ENCODE data around the gene RAD51B.

Gene RAD51B

DNA sequence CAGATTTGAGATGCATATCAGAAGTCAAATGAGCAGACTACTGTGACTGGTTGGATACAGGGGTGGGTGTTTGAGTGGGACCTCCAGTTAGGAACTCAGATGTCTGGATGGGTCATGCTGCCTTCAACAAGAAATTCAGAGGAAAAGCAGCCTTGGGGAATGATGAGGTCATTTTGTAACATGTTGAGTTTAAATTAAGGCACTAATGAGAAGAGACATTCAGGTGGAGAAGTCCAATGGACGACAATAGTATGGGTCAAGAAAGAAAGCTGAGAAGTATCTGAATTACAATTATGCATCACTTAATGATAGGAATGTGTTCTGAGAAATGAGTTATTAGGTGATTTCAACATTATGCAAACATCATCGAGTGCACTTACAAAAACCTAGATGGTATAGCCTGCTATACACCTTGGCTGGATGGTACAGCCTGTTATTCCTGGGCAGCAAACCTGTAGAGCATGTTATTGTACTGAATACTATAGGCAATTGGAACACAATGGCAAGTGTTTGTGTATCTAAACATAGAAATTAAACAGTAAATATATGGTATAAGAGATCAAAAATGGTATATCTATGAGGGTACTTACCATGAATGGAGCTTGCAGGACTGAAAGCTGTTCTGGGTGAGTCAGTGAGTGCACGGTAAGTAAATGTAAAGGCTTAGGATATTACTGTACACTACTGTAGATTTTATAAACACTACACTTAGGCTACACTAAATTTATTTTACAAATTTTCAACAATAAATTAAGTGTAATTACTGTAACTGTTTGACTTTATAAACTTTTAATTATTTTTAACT lies 414.7 kb downstream of the RAD51B start:
- no peak for DNase-seq (ENCODE audit: low read depth)

DNA sequence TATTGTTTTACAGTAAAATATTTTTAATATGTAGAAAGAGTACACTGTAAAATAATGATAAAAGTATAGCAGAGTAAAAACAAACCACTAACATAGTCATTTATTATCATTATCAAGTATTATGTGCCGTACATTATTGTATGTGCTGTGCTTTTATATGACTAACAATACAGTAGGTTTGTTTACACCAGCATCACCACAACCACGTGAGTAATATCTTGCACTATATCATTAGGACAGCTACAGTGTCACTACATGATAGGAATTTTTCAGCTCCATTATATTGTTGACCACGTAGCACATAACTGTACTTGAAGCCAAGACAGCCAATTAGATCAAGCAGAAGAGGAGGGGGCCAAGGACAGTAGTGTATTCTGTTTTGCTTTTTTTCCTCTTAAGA lies 415.4 kb downstream of the RAD51B start:
- DNase-seq (ENCODE audit: low read depth) = no peak

GRCh38 chr14:68236582-68237458 lies 417.2 kb downstream of the RAD51B start:
- no peak for DNase-seq (ENCODE audit: low read depth)

DNA sequence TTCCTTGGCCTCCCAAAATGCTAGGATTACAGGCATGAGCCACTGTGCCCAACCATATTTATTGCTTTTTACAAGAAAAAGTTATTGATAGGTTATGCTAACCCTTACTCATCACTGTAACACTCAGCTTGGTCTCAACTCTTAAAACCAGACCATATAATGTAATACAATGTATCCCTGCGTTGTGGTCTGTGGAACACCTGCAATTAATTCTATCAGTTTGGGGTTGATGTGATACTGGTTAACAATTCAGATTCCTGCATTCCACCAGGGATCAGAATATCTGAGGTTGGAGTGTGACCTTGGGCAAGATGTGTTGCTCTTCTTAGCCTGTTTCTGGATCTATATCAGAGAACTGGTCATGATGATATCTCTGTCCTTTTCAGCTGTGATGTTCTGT lies 419.0 kb downstream of the RAD51B start:
- DNase-seq (ENCODE audit: low read depth) = no peak

GRCh38 chr14:68238976-68239375 lies 419.4 kb downstream of the RAD51B start:
- no peak for DNase-seq (ENCODE audit: low read depth)

DNA sequence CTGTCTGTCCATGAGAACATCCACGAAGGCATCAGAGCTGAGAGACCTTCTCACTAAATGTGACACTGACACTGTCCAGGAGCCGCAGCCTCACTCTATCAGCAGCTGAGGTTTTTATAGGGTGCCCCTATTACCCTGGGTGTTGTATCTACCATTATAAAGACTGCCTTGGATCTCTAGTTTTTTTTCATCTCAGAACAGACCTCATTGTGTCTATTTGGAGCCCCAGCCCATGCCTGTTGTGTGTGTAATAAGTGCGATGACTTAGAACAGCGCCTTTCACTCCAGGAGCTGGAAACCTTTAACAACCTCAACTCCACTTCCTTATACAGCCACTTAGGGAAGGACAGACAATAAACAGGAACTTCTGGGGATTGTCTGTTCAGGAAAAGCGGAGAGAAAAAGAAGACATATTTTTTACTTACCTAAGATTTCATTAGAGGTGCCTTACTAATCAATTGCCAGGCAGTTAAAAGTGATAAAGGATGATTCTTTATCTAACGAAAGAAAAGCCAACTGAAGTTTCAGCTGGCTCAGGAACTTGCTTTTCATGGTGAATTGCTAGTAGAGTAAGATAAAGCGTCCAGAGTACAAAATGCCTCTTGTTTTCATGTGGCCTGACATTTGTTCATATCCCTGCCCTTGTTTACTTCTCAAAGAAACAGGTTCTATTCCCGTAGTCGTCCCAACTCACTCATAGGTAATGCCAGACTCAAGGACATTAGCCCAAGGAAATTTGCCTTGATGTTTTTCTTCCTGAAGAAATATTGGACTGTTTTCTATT lies 420.6 kb downstream of the RAD51B start:
- DNase-seq (ENCODE audit: low read depth) = no peak

DNA sequence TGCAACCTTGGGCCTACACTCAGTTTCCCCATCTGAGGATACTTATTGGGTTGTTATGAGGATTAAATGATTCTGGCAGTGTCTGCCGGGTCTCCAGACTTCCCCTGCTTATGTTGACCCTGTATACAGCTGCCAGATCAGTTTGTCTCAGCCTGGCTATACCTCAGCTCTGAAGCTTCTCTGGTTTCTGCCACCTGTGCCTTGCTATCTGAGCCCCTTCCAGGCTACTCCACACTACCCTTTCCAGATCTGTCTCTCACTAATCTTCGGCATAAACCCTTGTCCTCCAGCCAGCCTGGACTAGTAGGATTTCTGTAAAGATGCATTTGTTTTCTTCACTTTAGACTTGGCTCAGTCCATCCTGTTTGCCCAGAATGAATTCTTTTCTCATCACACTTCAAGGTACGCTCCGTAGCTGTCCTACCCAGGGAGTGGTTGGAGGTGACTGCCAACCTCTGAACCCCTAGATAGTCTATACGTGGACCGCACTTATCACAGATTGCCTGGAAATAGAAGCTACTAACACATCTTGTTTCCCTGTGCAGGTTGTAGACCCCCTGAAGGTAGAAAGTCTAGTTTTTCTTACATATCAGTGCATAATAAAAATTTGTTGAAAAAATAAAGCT lies 422.4 kb downstream of the RAD51B start:
- no peak for DNase-seq (ENCODE audit: low read depth)

DNA sequence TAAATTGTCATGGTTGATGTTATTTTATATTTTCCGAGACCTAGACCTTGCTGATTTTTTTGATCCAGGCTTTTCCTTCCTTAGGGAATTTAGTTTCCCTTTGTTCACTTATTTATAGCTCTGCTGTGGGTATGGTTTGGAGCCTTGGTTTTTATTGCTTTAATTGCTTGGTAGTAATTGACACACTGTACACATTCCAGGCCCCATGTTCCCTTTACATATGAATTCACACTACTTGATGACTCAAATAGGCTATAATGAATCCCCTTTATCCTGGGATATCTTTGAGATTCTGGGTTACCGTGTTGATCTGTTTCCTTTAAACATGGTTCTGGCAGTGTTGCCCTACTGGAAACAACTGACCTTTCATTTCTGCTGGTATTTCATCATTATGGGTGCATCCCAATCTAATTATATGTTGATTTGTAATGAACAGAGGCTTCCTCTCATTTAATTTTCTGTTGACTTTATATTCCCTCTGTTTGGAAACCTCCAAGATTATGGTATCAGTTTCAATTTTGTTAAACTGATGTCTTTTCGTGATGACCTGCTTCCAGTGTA lies 424.0 kb downstream of the RAD51B start:
- no peak for DNase-seq (ENCODE audit: low read depth)

GRCh38 chr14:68244262-68244980 lies 424.8 kb downstream of the RAD51B start:
- no peak for DNase-seq (ENCODE audit: low read depth)

DNA sequence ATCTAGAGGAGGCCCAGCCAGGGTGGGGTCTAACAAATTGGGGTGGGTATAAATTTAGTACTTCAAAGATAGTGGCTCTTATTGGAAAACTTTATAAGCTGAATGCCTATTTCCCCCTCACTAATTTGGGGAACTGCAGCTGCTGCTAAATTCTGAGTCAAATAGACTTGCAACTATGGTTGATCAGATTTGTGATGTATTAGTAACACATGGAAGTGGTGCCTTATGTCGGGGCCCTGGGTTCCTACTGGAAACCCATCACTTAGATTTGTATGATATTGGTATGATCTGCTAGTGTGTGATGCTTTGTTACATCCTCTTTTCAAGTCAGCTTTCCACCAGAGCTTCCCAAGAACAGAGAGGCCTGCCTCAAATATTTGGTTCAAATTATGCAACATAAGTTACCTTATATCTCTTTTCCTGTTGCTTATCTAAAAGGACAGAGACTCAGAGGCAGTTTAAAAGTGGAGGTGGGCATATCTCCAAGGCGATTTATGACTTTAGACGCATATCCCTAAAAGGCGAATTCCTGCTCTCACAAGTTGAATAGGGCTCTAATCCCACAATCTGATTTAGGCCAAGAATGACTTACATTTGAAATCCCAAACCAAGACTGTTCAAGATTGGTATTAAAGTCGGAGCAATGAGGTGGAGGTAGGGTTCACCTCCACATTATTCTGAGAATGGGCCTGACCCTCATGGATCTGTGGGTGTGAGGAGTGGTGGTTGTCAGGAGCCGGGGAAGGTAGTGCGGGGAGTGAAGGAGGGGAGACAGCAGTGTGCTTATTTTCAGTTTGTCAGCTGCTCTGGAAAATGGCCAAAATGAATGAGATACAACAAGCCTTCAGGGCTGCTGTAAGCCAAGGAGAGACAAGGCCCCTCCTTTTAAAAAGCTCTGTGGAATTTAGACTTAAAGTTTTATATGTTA lies 425.8 kb downstream of the RAD51B start:
- DNase-seq (ENCODE audit: low read depth) = peak; percentile 67

- no peak for DNase-seq (ENCODE audit: low read depth)
Observed at GRCh38 chr14:68246074-68246785, 426.7 kb downstream of the RAD51B start.

GRCh38 chr14:68246786-68247105 lies 427.2 kb downstream of the RAD51B start:
- DNase-seq (ENCODE audit: low read depth) = no peak

DNA sequence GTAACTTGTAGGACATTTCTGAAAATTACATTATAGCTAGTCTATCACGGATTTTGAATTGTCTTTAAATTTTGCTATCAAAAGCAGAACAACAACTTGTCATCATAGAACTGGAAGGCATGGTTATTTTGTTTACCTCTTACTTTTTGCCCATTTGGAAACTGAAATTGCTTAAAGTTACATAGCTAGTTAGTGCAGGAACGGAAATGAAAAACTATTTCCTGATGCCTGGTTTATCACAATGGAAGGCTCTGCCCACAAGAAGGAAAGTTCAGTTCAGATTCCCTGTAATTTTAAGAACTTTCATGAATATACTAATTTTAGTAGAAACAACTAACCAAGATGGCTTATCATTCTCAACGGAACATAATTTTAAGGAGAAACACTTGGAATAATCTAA lies 427.7 kb downstream of the RAD51B start:
- DNase-seq (ENCODE audit: low read depth) = no peak

GRCh38 chr14:68247676-68248268 lies 428.2 kb downstream of the RAD51B start:
- DNase-seq (ENCODE audit: low read depth) = no peak

DNA sequence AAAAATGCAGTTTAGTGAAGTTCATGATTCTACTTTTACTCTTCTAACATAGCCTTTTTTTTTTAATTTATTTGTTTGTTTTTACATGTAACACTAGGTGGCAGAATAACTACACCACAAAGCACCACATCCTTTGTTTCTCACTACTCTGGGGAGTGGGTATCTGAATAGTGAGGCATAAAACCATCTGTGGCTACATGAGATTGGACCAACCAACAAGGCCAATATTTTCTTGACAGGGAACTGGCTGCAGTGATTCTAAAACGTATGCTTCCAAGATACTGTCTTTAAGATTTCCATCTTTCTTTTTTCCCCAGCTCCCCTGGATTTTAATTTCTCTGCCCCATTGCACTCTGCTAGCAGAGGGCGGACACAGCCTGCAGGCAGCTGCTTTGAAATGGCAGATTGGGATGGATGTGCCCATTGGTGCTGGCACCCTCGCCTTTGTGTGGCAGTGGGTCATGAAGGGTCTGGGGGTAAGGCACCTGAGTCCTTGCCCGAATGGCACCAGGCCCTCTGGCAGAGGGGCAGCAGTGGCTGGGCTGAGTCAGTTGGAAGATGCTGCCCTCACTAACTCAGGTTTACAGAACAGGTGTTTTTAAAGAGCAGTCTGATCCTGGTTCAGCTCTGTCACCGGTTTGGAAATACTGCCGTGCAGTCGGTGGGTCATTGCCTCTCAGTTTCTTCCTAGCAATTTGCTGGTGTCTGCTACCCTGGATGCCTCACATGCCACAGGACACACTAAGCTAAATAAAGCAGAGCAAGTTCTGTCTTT lies 429.1 kb downstream of the RAD51B start:
- peak; percentile 86 for DNase-seq (ENCODE audit: low read depth)

DNA sequence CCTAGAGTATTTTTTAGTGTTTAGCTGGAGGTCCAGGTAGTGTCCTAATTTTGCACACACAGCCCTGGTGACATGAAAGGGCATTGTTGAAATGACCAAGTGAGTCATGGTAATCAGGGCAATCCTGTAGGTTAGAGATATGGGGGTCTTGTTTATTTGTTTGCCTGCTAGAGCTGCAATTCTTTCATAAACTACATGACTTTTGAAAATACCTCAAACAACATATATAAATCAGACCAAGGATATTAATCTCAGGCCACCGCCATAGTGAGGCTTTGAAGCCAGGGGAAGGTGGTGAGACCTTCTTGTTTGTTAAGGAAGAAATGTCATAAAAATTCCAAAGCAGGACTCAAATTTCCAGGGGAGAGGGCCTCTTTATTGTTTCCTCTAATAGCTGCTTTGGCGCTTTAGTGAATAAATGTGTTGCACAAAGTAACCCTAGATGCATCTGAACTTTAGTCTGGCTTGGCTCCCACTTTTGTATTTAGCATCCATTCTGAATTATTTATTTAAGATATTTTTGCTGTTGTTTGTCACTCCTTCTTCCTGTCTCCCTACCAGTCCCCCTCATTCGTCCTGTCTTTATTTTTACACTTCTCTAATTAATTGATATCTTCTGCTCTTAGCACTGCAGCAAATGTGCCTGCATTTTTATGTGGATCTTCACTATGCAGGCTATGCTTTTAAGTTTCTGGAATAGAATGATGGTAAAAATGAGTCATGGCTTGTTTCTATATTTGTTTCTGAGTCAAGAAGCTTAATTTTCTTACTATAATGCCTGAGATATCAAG lies 430.3 kb downstream of the RAD51B start:
- DNase-seq (ENCODE audit: low read depth) = peak; percentile 65
